ENCODE data around the gene ERBB4. TPM values are rescaled to one million over a fixed set of nuclear protein-coding genes. Genes with fewer than 3 reads are reported as not detected.

ERBB4 gene
- total RNA-seq, 1 experiment from 2014 or later: 0.04 TPM

DNA sequence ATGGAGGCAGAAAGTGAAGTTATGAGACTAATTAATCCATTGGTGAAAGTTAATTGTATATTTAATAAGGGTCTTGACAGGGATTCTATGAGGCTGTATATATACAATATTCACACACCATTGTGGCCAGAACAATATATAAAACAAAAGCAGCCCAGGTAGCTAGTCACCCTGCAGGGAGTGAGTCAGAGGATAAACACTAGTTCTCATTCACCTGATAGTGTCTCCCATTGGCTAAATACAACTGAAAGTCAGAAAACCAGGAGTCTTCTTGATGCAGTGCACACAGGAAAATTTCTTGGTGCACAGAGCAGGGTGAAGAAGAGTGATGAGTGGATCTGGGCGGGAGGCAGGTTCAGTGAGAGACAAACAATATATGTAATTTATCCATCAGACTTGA lies 465.2 kb downstream of the ERBB4 start:
- no peak overlapping the region for H3K14ac ChIP-seq (ENCODE audit: insufficient read depth, low read length)
- H4K20me1 ChIP-seq (ENCODE audit: control insufficient read depth, insufficient read depth, insufficient read length): no peaks in the 10 kb centered on the region
- no peak overlapping the region for H4K5ac ChIP-seq (ENCODE audit: insufficient read length, low read depth, low read length)
- H2AFZ ChIP-seq (ENCODE audit: low read length): no peak overlapping the region
- Mint-ChIP-seq H3K27me3 (ENCODE audit: low read depth) (no peaks in the 10 kb centered on the region), H3K36me3 (ENCODE audit: insufficient read depth in 1 of 3, low read depth in 3 of 3) (no peaks in the 10 kb centered on the region), H3K4me3 (no peak overlapping the region), H3K4me1 (peaks cover 11 to 14% of the 10 kb centered on the region in 2 experiments), H3K27ac (peak overlapping the region in 2 of 3 experiments; percentile 8 to 31; a peak in 2 of 7 replicates), H3K9me3 (no peaks in the 10 kb centered on the region)
- no peak overlapping the region for H2AK5ac ChIP-seq (ENCODE audit: insufficient read length, low read length)
- H3K9me3 ChIP-seq (ENCODE audit: control insufficient read depth, low read depth, low read length): no peaks in the 10 kb centered on the region
- no peak overlapping the region for H3K27ac ChIP-seq (ENCODE audit: insufficient read length, low read depth, low read length)
- no peaks in the 10 kb centered on the region for H3K4me1 ChIP-seq (ENCODE audit: insufficient read depth, low read length)
- H3K79me2 ChIP-seq (ENCODE audit: insufficient read depth, low read length): no peaks in the 10 kb centered on the region
- no peak for DNase-seq
- no peak overlapping the region for H3K23ac ChIP-seq (ENCODE audit: insufficient read length, low read depth, low read length)
- no peak overlapping the region for H2BK120ac ChIP-seq (ENCODE audit: low read depth, low read length, poor library complexity, severe bottlenecking)
- H2BK15ac ChIP-seq (ENCODE audit: low read depth, low read length): no peak overlapping the region
- H3K79me1 ChIP-seq (ENCODE audit: insufficient read depth, low read depth, low read length, poor library complexity, severe bottlenecking): no peaks in the 10 kb centered on the region
- H3K23me2 ChIP-seq (ENCODE audit: insufficient read length, low read depth, low read length, poor library complexity, severe bottlenecking): no peaks in the 10 kb centered on the region
- H3K4ac ChIP-seq (ENCODE audit: low read depth, low read length): no peak overlapping the region
- TF ChIP-seq, protein P1, sequence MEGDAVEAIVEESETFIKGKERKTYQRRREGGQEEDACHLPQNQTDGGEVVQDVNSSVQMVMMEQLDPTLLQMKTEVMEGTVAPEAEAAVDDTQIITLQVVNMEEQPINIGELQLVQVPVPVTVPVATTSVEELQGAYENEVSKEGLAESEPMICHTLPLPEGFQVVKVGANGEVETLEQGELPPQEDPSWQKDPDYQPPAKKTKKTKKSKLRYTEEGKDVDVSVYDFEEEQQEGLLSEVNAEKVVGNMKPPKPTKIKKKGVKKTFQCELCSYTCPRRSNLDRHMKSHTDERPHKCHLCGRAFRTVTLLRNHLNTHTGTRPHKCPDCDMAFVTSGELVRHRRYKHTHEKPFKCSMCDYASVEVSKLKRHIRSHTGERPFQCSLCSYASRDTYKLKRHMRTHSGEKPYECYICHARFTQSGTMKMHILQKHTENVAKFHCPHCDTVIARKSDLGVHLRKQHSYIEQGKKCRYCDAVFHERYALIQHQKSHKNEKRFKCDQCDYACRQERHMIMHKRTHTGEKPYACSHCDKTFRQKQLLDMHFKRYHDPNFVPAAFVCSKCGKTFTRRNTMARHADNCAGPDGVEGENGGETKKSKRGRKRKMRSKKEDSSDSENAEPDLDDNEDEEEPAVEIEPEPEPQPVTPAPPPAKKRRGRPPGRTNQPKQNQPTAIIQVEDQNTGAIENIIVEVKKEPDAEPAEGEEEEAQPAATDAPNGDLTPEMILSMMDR (conservative IDR thresholded peaks at IDR 0.05): no peak
- no peak overlapping the region for H3K56ac ChIP-seq (ENCODE audit: insufficient read length, low read depth, low read length)
- H4K91ac ChIP-seq (ENCODE audit: insufficient read length, low read depth, low read length): no peak overlapping the region
- no peak overlapping the region for H4K8ac ChIP-seq (replicated peaks; ENCODE audit: insufficient read length, low read depth, low read length)
- H3K27me3 ChIP-seq (ENCODE audit: insufficient read depth, low read length): no peaks in the 10 kb centered on the region
- H2BK20ac ChIP-seq (ENCODE audit: low read depth, low read length, poor library complexity, severe bottlenecking): no peak overlapping the region
- no peak overlapping the region for H3K4me2 ChIP-seq (ENCODE audit: insufficient read depth, insufficient read length, low read length)
- no peak overlapping the region for H3T11ph ChIP-seq (ENCODE audit: low read length)
- no peak overlapping the region for H2BK5ac ChIP-seq (ENCODE audit: insufficient read length, low read length)
- H3K9ac ChIP-seq (ENCODE audit: extremely low read depth, insufficient read length, low read length): no peak overlapping the region
- no peak overlapping the region for H2BK12ac ChIP-seq (ENCODE audit: insufficient read length, low read depth, low read length)
- H3K18ac ChIP-seq (ENCODE audit: insufficient read length, low read depth, low read length): no peak overlapping the region
- WGBS (ENCODE audit: extremely low coverage, insufficient read length, low lambda C conversion rate): no CpG with 5 or more reads among the region's 1 CpG

Measured in H9 (cell line).